Tibial artery (tissue), 4 donors: ENCODE measurements around the gene GPR142.

ENCODE experiments used
- DNase-seq, 2 donors: peaks; one replicate each; pipeline ENCODE4 v3.0.0-alpha.2; 2019
- H3K27ac ChIP-seq, 2 donors: fragments of 200-600 bp; sonication (generic) in 1 of 2; 1 replicate in 1 of 2; 2 replicates in 1 of 2; pipeline ENCODE4 v1.5.1; 2018 to 2019; ENCODE audit warnings: mild to moderate bottlenecking in 1 of 2
- H3K27me3 ChIP-seq, 2 donors: fragments of 200-600 bp; sonication (generic) in 1 of 2; one replicate each; pipeline versions ENCODE4 v1.5.1 to v1.6.0; 2016 to 2019
- H3K36me3 ChIP-seq, 3 donors: fragments of 200-600 bp; sonication (generic) in 2 of 3; one replicate each; pipeline ENCODE4 v1.5.1; 2016 to 2019; ENCODE audit warnings: mild to moderate bottlenecking in 2 of 3
- H3K4me1 ChIP-seq, 4 donors: fragments of 200-600 bp; sonication (generic) in 2 of 4; 1 replicate in 3 of 4; 2 replicates in 1 of 4; pipeline ENCODE4 v1.5.1; 2016 to 2019
- H3K4me3 ChIP-seq, 2 donors: fragments of 200-600 bp; sonication (generic) in 1 of 2; 1 replicate in 1 of 2; 2 replicates in 1 of 2; pipeline ENCODE4 v1.5.1; 2018 to 2019; ENCODE audit warnings: mild to moderate bottlenecking in 2 of 2
- H3K9me3 ChIP-seq, 3 donors: fragments of 200-600 bp; sonication (generic) in 1 of 3; one replicate each; pipeline ENCODE4 v1.5.1; 2016 to 2019
- intact Hi-C: fragments of 100-400 bp; cut with DNase I; formaldehyde crosslinking; loops from one replicate; pipeline ENCODE4 v1.15.0; 2023; ENCODE audit warnings: low total_unique reads
- TF ChIP-seq, protein P1 (sequence below), 2 experiments: fragments of 200-600 bp in 1 of 2; fragments of 450-650 bp in 1 of 2; IDR thresholded peaks; one replicate each; pipeline ENCODE4 v1.5.1; 2017 to 2019; ENCODE audit warnings: antibody characterized with exemption in 2 of 2, mild to moderate bottlenecking in 1 of 2, moderate library complexity in 1 of 2

Gene GPR142

DNA sequence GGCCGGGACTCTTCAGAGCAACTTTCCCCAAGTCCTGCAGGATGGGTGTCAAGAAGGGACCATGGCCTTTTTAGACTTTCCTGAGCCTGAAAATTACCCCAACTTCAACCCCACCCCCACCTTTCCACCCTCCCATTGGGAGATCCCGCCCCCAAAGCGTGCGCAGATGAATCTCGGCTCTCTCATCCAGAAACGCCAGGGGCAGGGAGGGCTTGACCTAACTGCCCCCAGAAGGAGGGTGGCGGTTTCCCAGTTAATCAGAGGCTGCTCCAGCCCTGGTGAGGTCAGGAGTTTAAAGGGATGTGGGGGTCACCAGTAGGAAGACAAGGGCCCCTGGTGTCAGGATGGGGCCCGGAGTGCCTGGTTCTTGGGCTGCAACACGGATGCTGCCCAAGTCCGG, 40.8 kb upstream of the GPR142 start:
- DNase-seq = no peak
- TF ChIP-seq, protein P1, sequence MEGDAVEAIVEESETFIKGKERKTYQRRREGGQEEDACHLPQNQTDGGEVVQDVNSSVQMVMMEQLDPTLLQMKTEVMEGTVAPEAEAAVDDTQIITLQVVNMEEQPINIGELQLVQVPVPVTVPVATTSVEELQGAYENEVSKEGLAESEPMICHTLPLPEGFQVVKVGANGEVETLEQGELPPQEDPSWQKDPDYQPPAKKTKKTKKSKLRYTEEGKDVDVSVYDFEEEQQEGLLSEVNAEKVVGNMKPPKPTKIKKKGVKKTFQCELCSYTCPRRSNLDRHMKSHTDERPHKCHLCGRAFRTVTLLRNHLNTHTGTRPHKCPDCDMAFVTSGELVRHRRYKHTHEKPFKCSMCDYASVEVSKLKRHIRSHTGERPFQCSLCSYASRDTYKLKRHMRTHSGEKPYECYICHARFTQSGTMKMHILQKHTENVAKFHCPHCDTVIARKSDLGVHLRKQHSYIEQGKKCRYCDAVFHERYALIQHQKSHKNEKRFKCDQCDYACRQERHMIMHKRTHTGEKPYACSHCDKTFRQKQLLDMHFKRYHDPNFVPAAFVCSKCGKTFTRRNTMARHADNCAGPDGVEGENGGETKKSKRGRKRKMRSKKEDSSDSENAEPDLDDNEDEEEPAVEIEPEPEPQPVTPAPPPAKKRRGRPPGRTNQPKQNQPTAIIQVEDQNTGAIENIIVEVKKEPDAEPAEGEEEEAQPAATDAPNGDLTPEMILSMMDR (IDR thresholded peaks at IDR 0.05) = no peak
- H3K4me3 ChIP-seq = peak overlapping the region; percentile 33 to 38
- H3K27me3 ChIP-seq = peaks cover 0 to 54% of the 10 kb centered on the region in 2 donors
- H3K4me1 ChIP-seq = peaks cover 0 to 19% (median 16%) of the 10 kb centered on the region in 4 donors
- H3K9me3 ChIP-seq = no peaks in the 10 kb centered on the region
- H3K27ac ChIP-seq = no peak overlapping the region
- no peaks in the 10 kb centered on the region for H3K36me3 ChIP-seq
- intact Hi-C loops = no loop called here

DNA sequence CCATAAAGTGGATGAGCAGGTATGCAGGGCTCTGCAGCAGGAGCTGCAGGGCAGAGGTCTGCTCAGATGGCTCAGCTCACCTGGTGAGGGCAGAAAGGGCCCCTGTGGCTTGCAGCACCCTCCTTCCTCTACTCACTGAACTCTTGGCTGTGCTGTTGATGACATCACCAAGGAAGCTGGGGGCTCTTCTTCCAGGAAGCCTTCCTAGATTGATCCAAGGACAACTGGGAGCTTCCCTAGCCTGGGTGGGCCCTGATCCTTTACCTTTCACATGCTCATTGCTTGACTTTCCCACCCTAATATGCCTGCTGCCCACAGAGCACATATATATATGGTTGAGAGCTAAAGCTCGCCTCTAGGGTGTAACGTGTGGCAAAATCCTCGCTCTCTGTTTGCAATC, 38.8 kb upstream of the GPR142 start:
- H3K36me3 ChIP-seq = no peaks in the 10 kb centered on the region
- TF ChIP-seq, protein P1 (IDR thresholded peaks at IDR 0.05) = no peak
- H3K9me3 ChIP-seq = no peaks in the 10 kb centered on the region
- H3K4me1 ChIP-seq = peaks cover 0 to 19% (median 16%) of the 10 kb centered on the region in 4 donors
- H3K27ac ChIP-seq = no peak overlapping the region
- peaks cover 0 to 58% of the 10 kb centered on the region in 2 donors for H3K27me3 ChIP-seq
- no peak for DNase-seq
- intact Hi-C loops = no loop called here
- H3K4me3 ChIP-seq = no peak overlapping the region

DNA sequence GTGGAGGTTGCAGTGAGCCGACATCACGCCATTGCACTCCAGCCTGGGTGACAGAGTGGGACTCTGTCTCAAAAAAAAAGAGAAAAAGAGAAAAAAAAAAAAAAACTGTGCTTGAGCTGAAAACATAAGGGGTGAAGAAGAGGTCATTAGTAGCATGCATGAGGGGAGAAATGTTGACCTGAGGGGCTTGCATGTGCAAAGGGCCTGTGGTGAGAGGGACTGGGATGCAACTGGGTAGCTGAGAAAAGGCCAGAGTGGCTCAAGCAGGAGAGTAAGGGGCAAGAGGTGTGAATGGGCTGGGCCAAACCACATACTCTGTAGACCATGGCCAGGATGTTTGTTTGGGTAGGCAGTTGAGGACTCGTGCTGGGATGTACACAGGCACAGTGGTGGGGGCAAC, 37.9 kb upstream of the GPR142 start:
- Histone ChIP-seq H3K27me3 (peaks cover 0 to 62% of the 10 kb centered on the region in 2 donors), H3K36me3 (no peaks in the 10 kb centered on the region), H3K4me3 (no peak overlapping the region), H3K9me3 (peaks cover 0 to 6% (median 4%) of the 10 kb centered on the region in 3 donors), H3K4me1 (peaks cover 0 to 19% (median 16%) of the 10 kb centered on the region in 4 donors), H3K27ac (no peak overlapping the region)
- TF ChIP-seq, protein P1 (IDR thresholded peaks at IDR 0.05) = no peak
- intact Hi-C loops = no loop called here
- no peak for DNase-seq

DNA sequence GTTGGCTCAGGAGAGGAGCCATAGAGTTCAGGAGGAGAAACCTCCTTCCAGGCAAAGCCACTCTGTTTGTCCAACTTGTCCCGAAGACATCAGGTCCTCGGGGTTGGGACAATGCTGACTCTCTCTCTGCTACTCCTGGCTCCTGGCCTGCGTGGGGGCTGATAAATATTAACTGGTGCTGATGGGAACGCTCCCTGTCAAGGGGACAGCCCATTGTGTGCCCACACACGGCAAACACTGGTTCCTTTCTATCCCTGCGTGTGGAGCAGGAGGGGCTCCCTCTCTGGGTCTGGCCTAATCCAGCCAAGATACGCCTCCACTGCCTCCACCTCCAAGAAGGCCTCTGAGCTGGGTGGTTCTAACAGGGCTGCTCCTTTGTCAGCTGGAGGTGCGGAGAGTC, 36.9 kb upstream of the GPR142 start:
- TF ChIP-seq, protein P1 (IDR thresholded peaks at IDR 0.05) = no peak
- Histone ChIP-seq H3K4me3 (no peak overlapping the region), H3K36me3 (no peaks in the 10 kb centered on the region), H3K9me3 (peaks cover 0 to 9% (median 7%) of the 10 kb centered on the region in 3 donors), H3K27ac (no peak overlapping the region), H3K4me1 (peaks cover 0 to 16% (median 13%) of the 10 kb centered on the region in 4 donors), H3K27me3 (peaks cover 0 to 65% of the 10 kb centered on the region in 2 donors)
- intact Hi-C loops = no loop called here
- DNase-seq = no peak

DNA sequence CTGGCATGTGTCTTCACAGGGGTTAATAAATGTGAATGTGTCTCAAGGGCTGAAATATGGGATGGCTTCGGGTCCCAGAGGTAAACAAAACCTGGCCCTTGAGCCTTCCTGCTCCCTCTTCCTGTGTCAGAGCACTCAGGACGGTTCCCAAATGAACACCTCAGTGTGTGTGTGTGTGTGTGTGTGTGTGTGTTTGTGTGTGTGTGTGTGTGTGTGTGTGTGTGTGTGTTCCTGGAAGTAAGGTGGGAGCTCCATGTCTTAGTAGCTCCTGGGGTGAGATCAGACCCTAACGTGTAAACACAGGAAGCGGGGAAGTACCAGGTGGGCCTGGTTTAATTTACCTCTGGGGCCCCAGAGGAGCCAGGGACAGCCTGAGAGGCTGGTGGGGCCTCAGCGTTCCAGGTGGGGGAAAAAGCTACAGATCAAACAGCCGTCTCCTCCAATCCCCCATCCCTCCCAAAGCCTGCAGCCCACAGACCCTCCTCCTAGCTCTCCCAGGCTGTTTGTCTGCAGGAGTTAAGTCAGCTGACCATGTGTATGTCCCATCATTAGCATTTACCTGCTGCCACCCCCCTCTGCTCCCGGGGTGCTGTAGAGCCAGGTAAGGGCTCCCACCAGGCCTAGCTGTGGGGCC, 35.2 kb upstream of the GPR142 start:
- no peak for DNase-seq
- Histone ChIP-seq H3K36me3 (no peaks in the 10 kb centered on the region), H3K9me3 (peaks cover 0 to 9% (median 7%) of the 10 kb centered on the region in 3 donors), H3K4me1 (no peaks in the 10 kb centered on the region), H3K27me3 (peaks cover 0 to 48% of the 10 kb centered on the region in 2 donors), H3K4me3 (no peak overlapping the region), H3K27ac (no peak overlapping the region)
- intact Hi-C loops = no loop called here
- TF ChIP-seq, protein P1 (IDR thresholded peaks at IDR 0.05) = no peak
